HG02981 (cell line): Measurements from ENCODE around the gene C1orf167.

Experiments used
- ATAC-seq: cut with Tn5 transposase; IDR thresholded peaks from one replicate; pipeline ENCODE4 v1.9.1; 2021; ENCODE audit warnings: mild to moderate bottlenecking, moderate library complexity; ENCODE audit not compliant: unreplicated experiment

The C1orf167 gene

GRCh38 chr1:11828511-11828910 lies 66.5 kb downstream of the C1orf167 start:
- no peak for ATAC-seq

- ATAC-seq, result no peak
These were observed 70.1 kb downstream of the C1orf167 start for GRCh38 chr1:11831945-11832725.

- no peak for ATAC-seq
These were observed 71.5 kb downstream of the C1orf167 start for GRCh38 chr1:11833497-11833896.

- ATAC-seq, result no peak
These were observed 71.9 kb downstream of the C1orf167 start for GRCh38 chr1:11833900-11834299.

- ATAC-seq, result no peak
These were observed 73.6 kb downstream of the C1orf167 start for GRCh38 chr1:11835441-11836225.

GRCh38 chr1:11836955-11837766 lies 75.2 kb downstream of the C1orf167 start:
- no peak for ATAC-seq

GRCh38 chr1:11837767-11838348 lies 75.9 kb downstream of the C1orf167 start:
- ATAC-seq, result no peak

- no peak for ATAC-seq
These were observed 76.6 kb downstream of the C1orf167 start for GRCh38 chr1:11838349-11839272.
